GM10248 (cell line): Measurements from ENCODE around the gene UNC5B.

Experiments used
- CTCF ChIA-PET: fragments of 300-600 bp; sonication (Branson Sonifier 250); formaldehyde crosslinking; extraction: SDS; loops from one replicate; lab custom pipeline; 2021; ENCODE audit warnings: antibody characterized with exemption; lab: Yijun Ruan, JAX
- POLR2A ChIA-PET: fragments of 350-650 bp; sonication (Branson Sonifier 250); formaldehyde crosslinking; extraction: SDS; loops from one replicate; lab custom pipeline; 2020; ENCODE audit warnings: antibody characterized with exemption; lab: Yijun Ruan, JAX
- DNase-seq: peaks from one replicate; pipeline ENCODE4 v3.0.0; 2012; ENCODE audit errors: extremely low spot score
- TF ChIP-seq, protein P1 (sequence below): IDR thresholded peaks from 2 replicates; pipeline ENCODE4 v1.5.1; 2012; ENCODE audit warnings: mild to moderate bottlenecking, low read depth; ENCODE audit errors: extremely low read depth, missing control alignments, control extremely low read depth

Gene UNC5B

DNA sequence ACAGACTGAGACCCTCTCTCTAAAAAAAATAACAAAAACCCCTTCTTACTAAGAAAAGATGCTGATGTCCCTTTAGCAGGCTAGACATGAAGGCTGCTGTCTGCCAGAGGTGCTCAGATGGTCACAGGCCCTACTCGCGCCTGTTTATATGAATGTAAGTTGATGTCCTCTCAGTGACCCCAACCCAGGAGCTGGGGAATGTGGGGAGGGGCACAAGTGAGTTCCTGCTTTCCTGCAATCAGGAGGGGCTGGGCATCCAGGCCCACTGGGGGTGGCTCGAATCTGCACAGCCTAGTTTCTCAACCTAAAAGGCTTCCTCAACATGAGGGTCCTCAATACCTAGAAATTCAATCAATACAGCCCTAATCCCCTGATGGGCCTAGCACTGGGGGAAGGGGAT, 94.6 kb downstream of the UNC5B start:
- TF ChIP-seq, protein P1, sequence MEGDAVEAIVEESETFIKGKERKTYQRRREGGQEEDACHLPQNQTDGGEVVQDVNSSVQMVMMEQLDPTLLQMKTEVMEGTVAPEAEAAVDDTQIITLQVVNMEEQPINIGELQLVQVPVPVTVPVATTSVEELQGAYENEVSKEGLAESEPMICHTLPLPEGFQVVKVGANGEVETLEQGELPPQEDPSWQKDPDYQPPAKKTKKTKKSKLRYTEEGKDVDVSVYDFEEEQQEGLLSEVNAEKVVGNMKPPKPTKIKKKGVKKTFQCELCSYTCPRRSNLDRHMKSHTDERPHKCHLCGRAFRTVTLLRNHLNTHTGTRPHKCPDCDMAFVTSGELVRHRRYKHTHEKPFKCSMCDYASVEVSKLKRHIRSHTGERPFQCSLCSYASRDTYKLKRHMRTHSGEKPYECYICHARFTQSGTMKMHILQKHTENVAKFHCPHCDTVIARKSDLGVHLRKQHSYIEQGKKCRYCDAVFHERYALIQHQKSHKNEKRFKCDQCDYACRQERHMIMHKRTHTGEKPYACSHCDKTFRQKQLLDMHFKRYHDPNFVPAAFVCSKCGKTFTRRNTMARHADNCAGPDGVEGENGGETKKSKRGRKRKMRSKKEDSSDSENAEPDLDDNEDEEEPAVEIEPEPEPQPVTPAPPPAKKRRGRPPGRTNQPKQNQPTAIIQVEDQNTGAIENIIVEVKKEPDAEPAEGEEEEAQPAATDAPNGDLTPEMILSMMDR = no peak
- POLR2A ChIA-PET = no interaction called here
- DNase-seq = no peak
- CTCF ChIA-PET = interaction anchor here (0.9 to 3.1 kb wide), 6 partner anchors 8 to 504 kb away, joined by 3 to 14 read pairs (median 4); partner anchors contain the start of gene SLC29A3

DNA sequence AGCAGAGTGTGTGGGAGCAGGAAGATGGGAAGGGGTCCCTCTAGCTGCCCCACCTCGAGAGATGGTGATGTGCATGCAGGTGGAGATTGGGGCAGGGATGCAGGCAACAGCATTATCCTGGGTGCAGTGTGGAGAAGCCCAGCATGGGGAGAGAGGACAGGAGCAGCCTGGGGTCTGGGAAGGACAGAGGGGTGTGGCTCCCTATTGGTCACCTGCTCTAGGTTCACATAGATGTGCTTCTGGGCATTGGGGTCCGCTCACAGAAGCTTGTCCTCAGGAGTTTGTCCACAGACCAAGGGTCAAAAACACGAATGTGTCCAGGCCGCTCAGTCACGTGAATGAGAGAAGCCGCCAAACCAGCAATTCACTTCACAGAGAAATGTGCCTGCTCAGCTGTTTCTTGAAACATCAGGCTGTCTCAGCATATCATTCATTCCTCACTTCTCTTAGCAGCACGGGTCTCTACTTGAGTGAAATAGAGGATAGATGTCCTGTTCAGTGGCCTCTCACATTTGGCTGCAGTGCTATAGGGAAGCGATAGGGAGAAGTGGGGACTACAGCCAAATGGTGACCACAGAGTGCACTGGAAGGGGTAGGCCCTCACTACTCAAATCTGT, 95.2 kb downstream of the UNC5B start:
- ChIA-PET CTCF (interaction anchor here (1.1 to 3.1 kb wide), 5 partner anchors 11 to 589 kb away, joined by 3 to 14 read pairs (median 4); partner anchors contain the start of gene SLC29A3), POLR2A (no interaction called here)
- TF ChIP-seq, protein P1 = no peak
- no peak for DNase-seq

DNA sequence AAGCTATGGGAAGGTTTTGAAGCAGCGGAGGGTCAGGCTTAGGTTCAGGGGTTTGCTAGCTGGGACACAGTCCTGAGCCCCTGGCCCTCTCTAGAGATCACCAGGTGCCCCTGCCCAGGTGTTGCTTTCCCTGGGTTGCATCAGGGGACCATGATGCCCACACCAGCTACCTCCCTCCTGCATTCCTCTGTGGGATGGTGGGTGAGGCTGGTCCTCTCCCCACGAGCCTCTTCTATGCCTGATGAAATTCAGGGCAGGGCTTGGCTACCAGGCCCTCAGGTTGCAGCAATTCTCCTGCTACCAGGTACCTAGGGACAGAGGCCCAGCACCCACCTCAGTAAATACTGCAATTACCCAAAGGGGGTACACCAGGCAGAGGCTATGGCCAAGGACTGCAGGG, 95.9 kb downstream of the UNC5B start:
- ChIA-PET POLR2A (no interaction called here), CTCF (interaction anchor here (1.3 to 3.1 kb wide), 3 partner anchors 261 to 588 kb away, joined by 5 to 14 read pairs (median 11); no protein-coding TSS in a partner anchor)
- TF ChIP-seq, protein P1 = no peak

DNA sequence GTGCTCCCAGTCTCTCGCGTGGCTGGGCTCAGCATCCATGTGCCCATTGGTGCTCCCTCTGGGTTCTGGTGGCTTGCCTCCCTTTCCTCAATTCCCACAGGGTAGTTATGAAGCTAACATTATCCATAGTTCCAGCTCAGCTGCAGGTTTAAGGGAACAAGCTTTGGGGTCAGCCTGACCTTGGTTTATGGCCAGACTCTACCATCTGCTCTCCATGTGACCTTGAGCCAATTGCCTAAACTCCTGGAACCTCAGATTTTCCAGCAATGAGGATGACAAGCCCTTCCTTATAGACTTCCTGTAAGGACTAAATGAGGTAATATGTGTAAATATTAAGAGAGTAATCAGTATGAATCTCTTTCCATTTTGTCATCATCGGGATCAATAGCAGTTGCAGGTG, 96.6 kb downstream of the UNC5B start:
- TF ChIP-seq, protein P1 = no peak
- no peak for DNase-seq
- CTCF ChIA-PET = interaction anchor here (1.1 to 2.4 kb wide), 6 partner anchors 10 to 588 kb away, joined by 3 to 11 read pairs (median 6); partner anchors contain the start of gene SLC29A3
- POLR2A ChIA-PET = no interaction called here

More for the DNA sequence above, 95.9 kb downstream of the UNC5B start:
- DNase-seq = no peak

DNA sequence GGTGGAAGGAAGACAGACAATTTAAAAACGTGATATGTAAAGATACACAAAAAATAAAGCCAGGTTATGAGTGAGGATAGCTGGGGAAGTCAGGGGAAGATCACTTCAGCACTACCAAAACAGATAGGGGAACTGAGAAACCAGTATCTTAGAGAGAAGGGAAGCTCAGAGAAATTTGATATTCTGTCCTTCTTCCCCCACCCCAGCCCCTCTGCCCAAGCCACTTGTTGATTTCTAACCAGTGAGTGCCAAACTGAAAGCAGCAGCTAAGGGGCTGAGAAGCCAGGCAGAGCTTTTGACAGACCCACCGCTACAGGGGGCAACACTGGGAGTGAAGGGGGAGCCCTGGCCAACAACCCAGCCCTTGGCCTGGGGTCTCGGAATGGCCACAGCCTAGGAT, 97.5 kb downstream of the UNC5B start:
- DNase-seq = no peak
- TF ChIP-seq, protein P1 = no peak
- POLR2A ChIA-PET = no interaction called here
- CTCF ChIA-PET = interaction anchor here (0.9 to 2.4 kb wide), 7 partner anchors 9 to 387 kb away, joined by 3 to 11 read pairs (median 3); partner anchors contain the start of gene SLC29A3

DNA sequence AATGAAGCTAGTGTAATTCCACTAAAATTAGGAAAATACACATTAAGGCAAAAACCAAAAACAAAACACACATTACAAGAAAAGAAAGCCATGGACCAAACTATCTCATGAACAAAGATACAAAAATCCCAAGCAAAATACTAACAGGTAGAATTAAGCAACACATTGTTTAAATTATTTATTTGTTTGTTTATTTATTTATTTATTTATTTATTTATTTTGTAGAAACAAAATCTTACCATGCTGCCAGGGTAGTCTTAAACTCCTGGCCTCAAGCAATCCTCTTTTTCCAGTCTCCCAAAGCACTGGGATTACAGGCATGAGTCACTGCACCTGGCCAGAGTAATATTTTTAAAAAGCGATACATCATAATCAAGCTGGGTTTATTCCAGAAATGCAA, 99.8 kb downstream of the UNC5B start:
- DNase-seq = no peak
- POLR2A ChIA-PET = no interaction called here
- TF ChIP-seq, protein P1 = no peak
- CTCF ChIA-PET = interaction anchor here (1.3 to 10.6 kb wide), 3 partner anchors 255 to 736 kb away, joined by 3 to 140 read pairs (median 3); no protein-coding TSS in a partner anchor
